ENCODE data around the gene ATAD3B.

ATAD3B gene

DNA sequence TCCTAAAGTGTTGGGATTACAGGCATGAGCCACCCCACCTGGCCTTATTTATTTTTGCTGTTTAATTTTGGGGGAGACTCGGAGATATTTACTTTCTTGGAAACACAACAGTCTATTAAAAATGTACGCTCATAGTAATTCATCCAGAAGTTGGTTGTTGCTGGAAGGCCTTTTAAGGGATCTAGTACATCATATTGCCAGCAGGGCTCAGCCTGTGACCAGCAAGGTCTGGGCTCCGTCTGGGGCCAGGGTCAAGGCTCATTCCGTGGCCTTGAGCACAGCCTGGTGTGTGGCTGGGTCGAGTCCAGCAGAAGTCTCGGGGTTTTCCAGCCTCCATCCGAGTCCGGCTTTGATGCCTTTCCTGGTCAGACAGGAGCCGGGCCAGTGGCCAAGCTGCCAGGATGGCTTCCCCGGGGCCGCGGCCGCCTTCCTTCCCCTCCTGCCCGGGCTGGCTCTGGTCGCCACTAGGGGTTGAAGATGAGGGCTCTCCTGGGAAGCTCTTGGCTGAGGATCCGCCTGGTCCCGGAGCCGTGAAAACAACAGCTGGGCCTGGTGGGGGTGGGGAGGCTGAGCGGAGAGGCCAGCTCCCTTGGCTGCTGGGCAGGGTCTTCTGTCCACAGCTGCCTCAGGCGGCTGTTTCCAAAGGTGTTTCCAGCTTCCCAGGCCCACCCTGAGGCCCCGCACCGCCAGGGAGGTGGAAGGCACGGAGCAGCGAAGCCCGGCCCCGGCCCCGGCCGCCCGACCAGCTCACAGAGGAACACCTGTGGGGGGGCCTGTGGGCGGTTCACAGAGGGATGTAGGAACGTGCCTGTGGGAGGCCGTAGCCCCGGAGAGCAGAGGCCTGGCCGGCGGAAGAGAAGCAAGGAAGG is 41.2 kb upstream of the ATAD3B start:
- TF ChIP-seq, protein P1, sequence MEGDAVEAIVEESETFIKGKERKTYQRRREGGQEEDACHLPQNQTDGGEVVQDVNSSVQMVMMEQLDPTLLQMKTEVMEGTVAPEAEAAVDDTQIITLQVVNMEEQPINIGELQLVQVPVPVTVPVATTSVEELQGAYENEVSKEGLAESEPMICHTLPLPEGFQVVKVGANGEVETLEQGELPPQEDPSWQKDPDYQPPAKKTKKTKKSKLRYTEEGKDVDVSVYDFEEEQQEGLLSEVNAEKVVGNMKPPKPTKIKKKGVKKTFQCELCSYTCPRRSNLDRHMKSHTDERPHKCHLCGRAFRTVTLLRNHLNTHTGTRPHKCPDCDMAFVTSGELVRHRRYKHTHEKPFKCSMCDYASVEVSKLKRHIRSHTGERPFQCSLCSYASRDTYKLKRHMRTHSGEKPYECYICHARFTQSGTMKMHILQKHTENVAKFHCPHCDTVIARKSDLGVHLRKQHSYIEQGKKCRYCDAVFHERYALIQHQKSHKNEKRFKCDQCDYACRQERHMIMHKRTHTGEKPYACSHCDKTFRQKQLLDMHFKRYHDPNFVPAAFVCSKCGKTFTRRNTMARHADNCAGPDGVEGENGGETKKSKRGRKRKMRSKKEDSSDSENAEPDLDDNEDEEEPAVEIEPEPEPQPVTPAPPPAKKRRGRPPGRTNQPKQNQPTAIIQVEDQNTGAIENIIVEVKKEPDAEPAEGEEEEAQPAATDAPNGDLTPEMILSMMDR (IDR thresholded peaks at IDR 0.05; ENCODE audit: low read length) = no peak
- no peak for TF ChIP-seq EZH2 (IDR thresholded peaks at IDR 0.05; ENCODE audit: borderline replicate concordance, low read length)
- Histone ChIP-seq H3K36me3 (ENCODE audit: insufficient read depth, low read length) (no peaks in the 10 kb centered on the region), H3K4me2 (ENCODE audit: low read length) (no peak overlapping the region), H3K9me3 (ENCODE audit: low read length) (no peaks in the 10 kb centered on the region), H3K79me2 (ENCODE audit: insufficient read depth, low read length) (no peaks in the 10 kb centered on the region), H3K4me1 (ENCODE audit: insufficient read depth, low read length, severe bottlenecking) (no peaks in the 10 kb centered on the region), H2AFZ (ENCODE audit: low read length) (no peak overlapping the region), H3K27ac (ENCODE audit: low read depth, low read length, poor library complexity, severe bottlenecking) (no peak overlapping the region), H3K27me3 (ENCODE audit: insufficient read depth, low read length) (peaks cover 7% of the 10 kb centered on the region; the same call in 1 of the 2 replicates), H3K9me2 (ENCODE audit: low read depth, low read length) (no peaks in the 10 kb centered on the region), H3K4me3 (ENCODE audit: low read depth, low read length, poor library complexity, severe bottlenecking) (no peak overlapping the region), H3K9ac (ENCODE audit: low read length) (no peak overlapping the region), H3F3A (ENCODE audit: insufficient read depth, low read length) (no peaks in the 10 kb centered on the region), H4K20me1 (ENCODE audit: insufficient read depth, low read length) (no peaks in the 10 kb centered on the region)

DNA sequence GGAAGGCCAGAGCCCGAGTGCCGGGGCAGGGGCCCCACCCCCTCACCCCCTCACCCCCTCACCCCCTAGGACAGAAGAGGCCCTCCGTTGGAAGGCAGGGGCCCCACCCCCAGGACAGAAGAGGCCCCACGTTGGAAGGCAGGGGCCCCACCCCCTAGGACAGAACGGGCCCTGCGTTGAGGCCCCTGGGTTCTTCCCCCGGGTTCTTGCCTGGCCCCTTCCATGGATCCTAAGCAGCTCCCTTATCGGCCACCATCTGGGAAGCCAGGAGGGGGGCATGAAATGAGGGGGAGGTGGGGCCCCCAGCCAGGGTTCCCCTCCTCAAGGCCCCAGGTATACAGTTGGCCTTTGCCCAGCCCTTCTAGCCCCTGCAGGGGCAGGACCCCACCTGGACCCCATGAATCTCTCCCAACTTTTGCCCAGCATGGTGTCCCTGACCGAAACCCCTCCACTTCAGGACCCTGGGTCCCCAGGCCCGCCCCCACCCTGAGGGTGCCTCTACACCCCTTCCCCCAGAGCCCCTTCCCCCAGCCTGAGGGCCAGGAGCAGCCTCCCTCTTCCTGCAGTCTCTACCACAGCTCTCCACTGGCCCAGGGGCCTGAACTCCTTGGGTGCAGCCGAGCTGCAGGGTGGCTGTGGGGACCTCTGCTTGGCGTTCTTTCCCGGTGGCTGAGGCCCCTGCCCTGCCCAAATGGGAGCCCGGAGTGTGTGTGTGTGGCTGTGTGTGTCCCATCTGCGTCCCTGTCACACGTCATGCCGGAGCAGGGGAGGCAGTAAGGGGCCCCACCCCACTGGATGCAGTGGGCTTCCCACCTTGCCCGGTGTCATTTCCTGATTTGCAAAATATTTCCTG is 40.3 kb upstream of the ATAD3B start:
- no peaks in the 10 kb centered on the region for H3K9me2 ChIP-seq (ENCODE audit: low read depth, low read length)
- no peaks in the 10 kb centered on the region for H3K79me2 ChIP-seq (ENCODE audit: insufficient read depth, low read length)
- no peak overlapping the region for H3K9ac ChIP-seq (ENCODE audit: low read length)
- no peaks in the 10 kb centered on the region for H3K36me3 ChIP-seq (ENCODE audit: insufficient read depth, low read length)
- H3K9me3 ChIP-seq (ENCODE audit: low read length) = no peaks in the 10 kb centered on the region
- no peaks in the 10 kb centered on the region for H4K20me1 ChIP-seq (ENCODE audit: insufficient read depth, low read length)
- H3K4me3 ChIP-seq (ENCODE audit: low read depth, low read length, poor library complexity, severe bottlenecking) = no peak overlapping the region
- H3K4me1 ChIP-seq (ENCODE audit: insufficient read depth, low read length, severe bottlenecking) = no peaks in the 10 kb centered on the region
- peaks cover 7% of the 10 kb centered on the region; the same call in 1 of the 2 replicates for H3K27me3 ChIP-seq (ENCODE audit: insufficient read depth, low read length)
- no peak overlapping the region for H3K27ac ChIP-seq (ENCODE audit: low read depth, low read length, poor library complexity, severe bottlenecking)
- no peaks in the 10 kb centered on the region for H3F3A ChIP-seq (ENCODE audit: insufficient read depth, low read length)
- no peak for TF ChIP-seq EZH2 (IDR thresholded peaks at IDR 0.05; ENCODE audit: borderline replicate concordance, low read length)
- TF ChIP-seq, protein P1 (IDR thresholded peaks at IDR 0.05; ENCODE audit: low read length) = no peak
- H3K4me2 ChIP-seq (ENCODE audit: low read length) = no peak overlapping the region
- H2AFZ ChIP-seq (ENCODE audit: low read length) = no peak overlapping the region

GRCh38 chr1:1431845-1432273 is 39.7 kb upstream of the ATAD3B start:
- Histone ChIP-seq H3K9me3 (ENCODE audit: low read length) (no peaks in the 10 kb centered on the region), H4K20me1 (ENCODE audit: insufficient read depth, low read length) (no peaks in the 10 kb centered on the region), H3K79me2 (ENCODE audit: insufficient read depth, low read length) (no peaks in the 10 kb centered on the region), H3F3A (ENCODE audit: insufficient read depth, low read length) (no peaks in the 10 kb centered on the region), H3K9me2 (ENCODE audit: low read depth, low read length) (no peaks in the 10 kb centered on the region), H3K27ac (ENCODE audit: low read depth, low read length, poor library complexity, severe bottlenecking) (no peak overlapping the region), H3K9ac (ENCODE audit: low read length) (no peak overlapping the region), H2AFZ (ENCODE audit: low read length) (no peak overlapping the region), H3K27me3 (ENCODE audit: insufficient read depth, low read length) (peaks cover 7% of the 10 kb centered on the region; the same call in 1 of the 2 replicates), H3K4me3 (ENCODE audit: low read depth, low read length, poor library complexity, severe bottlenecking) (no peak overlapping the region), H3K4me2 (ENCODE audit: low read length) (no peak overlapping the region), H3K4me1 (ENCODE audit: insufficient read depth, low read length, severe bottlenecking) (no peaks in the 10 kb centered on the region), H3K36me3 (ENCODE audit: insufficient read depth, low read length) (no peaks in the 10 kb centered on the region)
- TF ChIP-seq, protein P1 (IDR thresholded peaks at IDR 0.05; ENCODE audit: low read length) = no peak
- TF ChIP-seq EZH2 (IDR thresholded peaks at IDR 0.05; ENCODE audit: borderline replicate concordance, low read length) = no peak

Measured in OCI-LY1 (cell line).